Kidney tubule cell (primary cell): Measurements from ENCODE around the gene CASKIN2.

Experiments
- DNase-seq: peaks from one replicate; pipeline ENCODE4 v3.0.0-alpha.2; 2018; ENCODE audit warnings: low spot score

Gene CASKIN2

GRCh38 chr17:75504347-75505151 lies 10.8 kb downstream of the CASKIN2 start:
- DNase-seq: peak; percentile 53

GRCh38 chr17:75503976-75504346 lies 11.4 kb downstream of the CASKIN2 start:
- DNase-seq: no peak

- no peak for DNase-seq
Observed at GRCh38 chr17:75503337-75503950, 11.9 kb downstream of the CASKIN2 start.

GRCh38 chr17:75502721-75503329 lies 12.5 kb downstream of the CASKIN2 start:
- no peak for DNase-seq

GRCh38 chr17:75502072-75502720 lies 13.1 kb downstream of the CASKIN2 start:
- DNase-seq: no peak

GRCh38 chr17:75501378-75502071 lies 13.8 kb downstream of the CASKIN2 start:
- no peak for DNase-seq

GRCh38 chr17:75500419-75501216 lies 14.7 kb downstream of the CASKIN2 start:
- DNase-seq: no peak

- DNase-seq: no peak
Observed at GRCh38 chr17:75499313-75500022, 15.9 kb downstream of the CASKIN2 start.

- no peak for DNase-seq
Observed at GRCh38 chr17:75498726-75499213, 16.6 kb downstream of the CASKIN2 start.

- DNase-seq: no peak
Observed at GRCh38 chr17:75498039-75498725, 17.2 kb downstream of the CASKIN2 start.

- no peak for DNase-seq
Observed at GRCh38 chr17:75496005-75496404, 19.3 kb downstream of the CASKIN2 start.

- no peak for DNase-seq
Observed at GRCh38 chr17:75494326-75494877, 20.9 kb downstream of the CASKIN2 start.

- no peak for DNase-seq
Observed at GRCh38 chr17:75493476-75494129, 21.7 kb downstream of the CASKIN2 start.

GRCh38 chr17:75492555-75493168 lies 22.7 kb downstream of the CASKIN2 start:
- no peak for DNase-seq

- DNase-seq: no peak
Observed at GRCh38 chr17:75491680-75492079, 23.7 kb downstream of the CASKIN2 start.

- no peak for DNase-seq
Observed at GRCh38 chr17:75490953-75491649, 24.2 kb downstream of the CASKIN2 start.

- no peak for DNase-seq
Observed at GRCh38 chr17:75490173-75490743, 25.1 kb downstream of the CASKIN2 start.
